Stimulated activated CD8-positive, alpha-beta memory T cell treated with anti-CD3 and anti-CD28 coated beads, Interleukin-7, amount 100 ng/mL, for 24 hours (primary cell): ENCODE data around the gene GYG2.
A peak's percentile ranks its signal among the peaks of the same experiment; 100 is the strongest.
"Not testable (repeated sequence)": the region's sequence is repeated elsewhere in the genome, so short reads cannot be mapped to it uniquely, and the experiment has no call there.

ENCODE experiments used
- DNase-seq: peaks from one replicate; pipeline ENCODE4 v3.0.0-alpha.2; 2020; ENCODE audit warnings: low read depth

The GYG2 gene

DNA sequence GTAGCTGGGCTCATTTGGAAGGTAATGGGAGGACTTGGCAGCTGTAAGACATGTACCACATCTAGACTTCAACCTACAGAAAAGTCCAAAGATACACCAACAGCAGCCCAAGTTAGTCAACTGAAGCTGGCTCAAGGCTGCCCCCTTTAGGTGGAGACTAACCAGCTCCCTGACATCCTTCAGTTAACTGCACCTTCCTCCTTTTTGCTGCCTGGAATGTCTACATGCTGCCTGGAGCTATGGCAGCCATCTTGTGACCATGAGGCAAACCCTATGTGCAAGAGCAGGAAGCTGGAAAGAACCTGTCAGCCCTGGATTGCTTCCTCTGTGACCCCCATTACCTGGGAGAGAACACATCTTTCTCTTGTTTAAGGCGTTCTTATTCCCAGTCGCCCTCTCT is 74.6 kb downstream of the GYG2 start:
- DNase-seq: no peak

- no peak for DNase-seq
Measured at GRCh38 chrX:2907295-2907694, 78.6 kb downstream of the GYG2 start.

GRCh38 chrX:2908125-2908685 is 79.5 kb downstream of the GYG2 start:
- DNase-seq: no peak

GRCh38 chrX:2910109-2910508 is 81.4 kb downstream of the GYG2 start:
- DNase-seq: no peak

DNA sequence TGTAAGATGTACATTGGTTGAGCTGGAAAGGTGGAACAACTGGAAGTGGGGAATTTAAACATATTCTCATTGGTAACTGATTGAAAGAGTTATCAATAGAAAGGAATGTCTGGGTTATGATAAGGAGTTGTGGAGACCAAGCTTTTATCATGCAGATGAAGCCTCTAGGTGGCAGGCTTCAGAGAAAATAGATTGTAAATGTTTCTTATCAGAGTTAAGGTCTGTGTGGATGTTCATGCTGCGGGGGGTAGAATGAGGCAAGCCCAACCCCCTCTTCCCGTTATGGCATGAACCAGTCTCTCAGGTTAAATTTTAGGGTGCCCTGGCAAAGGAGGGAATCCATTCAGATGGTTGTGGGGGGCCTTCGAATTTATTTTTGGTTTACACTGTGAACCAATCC is 84.4 kb downstream of the GYG2 start:
- DNase-seq: no peak

DNA sequence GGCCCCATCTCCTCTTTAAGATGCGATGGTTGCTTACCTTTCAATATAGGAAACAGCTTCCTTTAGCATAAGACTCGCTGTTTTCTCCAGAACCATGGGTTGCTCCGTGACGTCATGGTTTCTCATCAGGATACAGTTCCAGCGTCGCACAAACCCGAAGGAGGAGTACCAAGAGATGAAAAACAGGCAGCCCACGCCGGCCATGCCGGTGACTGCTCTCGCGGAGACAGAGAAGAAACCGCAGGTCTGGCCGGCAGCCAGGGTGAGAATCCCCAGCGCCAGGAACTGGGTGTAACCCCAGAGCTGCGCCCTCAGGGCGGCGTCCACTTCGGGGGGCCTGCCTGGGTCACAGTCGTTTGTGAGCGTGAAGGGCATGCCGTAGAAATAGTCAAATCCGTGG is 89.0 kb downstream of the GYG2 start:
- DNase-seq: no peak

DNA sequence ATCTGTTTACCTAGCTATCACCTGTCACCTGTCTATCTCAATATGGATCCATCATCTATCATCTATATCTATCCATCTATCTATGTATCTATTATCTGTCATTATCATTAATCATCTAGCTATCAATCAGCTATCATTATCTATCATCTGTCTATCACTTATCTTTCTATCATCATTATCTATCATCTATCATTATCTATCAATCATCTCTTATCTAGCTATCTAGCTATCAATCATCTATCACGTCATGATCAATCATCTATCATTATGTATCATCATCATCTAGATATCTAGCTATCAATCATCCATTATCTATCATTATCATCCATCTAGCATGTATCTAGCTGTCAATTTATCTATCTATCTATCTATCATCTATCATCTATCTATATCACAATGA is 92.5 kb downstream of the GYG2 start:
- no peak for DNase-seq

DNA sequence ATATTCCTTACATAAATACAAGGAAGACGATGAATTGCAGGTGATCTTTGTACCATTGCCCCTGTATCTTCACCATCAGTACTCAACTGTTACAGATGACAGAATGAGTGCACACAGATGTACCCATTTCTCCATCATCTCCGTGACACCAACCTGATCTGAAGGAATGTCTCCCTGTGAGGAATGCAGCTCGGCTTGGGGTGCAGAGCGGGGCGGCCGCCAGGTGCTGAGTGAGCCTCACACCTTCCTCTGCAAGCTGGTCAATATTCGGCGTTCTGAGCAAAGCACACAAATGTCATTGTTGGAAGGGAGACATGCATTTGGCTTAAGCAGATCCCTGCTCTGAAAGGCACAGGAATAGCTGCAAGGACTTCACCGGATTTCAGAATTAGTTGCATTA is 93.0 kb downstream of the GYG2 start:
- DNase-seq: no peak

- DNase-seq: no peak
Measured at GRCh38 chrX:2924151-2924550, 95.4 kb downstream of the GYG2 start.

- not testable (repeated sequence) for DNase-seq
Measured at GRCh38 chrX:2926255-2926654, 97.5 kb downstream of the GYG2 start.

DNA sequence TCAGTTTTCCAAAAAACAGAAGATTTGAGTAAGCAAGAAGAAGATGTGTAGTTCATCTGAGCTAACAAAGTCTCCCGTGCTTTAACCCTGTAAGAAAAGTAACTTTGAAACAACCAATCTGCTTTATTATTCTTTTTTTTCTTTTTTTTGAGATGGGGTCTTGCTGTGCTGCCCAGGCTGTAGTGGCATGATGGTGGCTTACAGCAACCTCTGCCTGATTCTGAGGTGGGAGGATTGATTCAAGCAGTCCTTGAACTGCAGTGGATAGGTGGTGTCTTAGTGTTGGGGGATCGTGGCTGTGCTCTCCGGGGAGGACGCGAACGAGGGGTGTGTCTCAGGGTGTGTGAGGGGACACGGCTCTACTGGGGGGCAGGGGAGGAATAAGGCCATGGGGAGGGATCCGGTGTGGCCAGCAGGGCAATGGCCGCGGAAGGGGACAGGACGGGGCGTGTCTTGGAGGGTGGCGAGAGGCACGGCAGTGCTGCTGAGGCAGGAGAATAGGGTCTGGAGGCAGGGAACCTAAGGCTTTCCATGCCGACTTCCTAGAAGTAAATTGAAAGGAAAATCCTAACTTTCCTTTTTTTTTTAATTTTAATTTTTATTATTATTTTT is 98.0 kb downstream of the GYG2 start:
- no peak for DNase-seq

DNA sequence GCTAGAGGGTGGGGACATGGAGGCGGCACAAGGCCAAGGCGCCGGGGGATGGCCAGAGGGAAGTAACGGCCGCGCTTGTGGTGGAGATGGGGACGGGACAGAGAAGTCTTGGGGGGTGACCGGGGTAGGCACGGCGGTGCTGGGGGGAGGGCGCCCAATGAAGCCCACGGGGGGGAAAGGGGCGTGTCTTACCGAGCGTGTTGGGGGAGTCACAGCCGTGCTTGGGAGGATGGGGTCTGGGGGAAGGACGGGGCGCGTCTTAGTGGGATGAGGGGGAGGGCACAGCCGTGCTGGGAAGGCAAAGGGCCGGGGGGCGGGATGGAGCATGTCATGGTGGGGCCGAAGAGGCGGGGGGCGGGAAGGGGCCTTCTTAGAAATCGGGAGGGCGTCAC is 99.5 kb downstream of the GYG2 start:
- DNase-seq: no peak

DNA sequence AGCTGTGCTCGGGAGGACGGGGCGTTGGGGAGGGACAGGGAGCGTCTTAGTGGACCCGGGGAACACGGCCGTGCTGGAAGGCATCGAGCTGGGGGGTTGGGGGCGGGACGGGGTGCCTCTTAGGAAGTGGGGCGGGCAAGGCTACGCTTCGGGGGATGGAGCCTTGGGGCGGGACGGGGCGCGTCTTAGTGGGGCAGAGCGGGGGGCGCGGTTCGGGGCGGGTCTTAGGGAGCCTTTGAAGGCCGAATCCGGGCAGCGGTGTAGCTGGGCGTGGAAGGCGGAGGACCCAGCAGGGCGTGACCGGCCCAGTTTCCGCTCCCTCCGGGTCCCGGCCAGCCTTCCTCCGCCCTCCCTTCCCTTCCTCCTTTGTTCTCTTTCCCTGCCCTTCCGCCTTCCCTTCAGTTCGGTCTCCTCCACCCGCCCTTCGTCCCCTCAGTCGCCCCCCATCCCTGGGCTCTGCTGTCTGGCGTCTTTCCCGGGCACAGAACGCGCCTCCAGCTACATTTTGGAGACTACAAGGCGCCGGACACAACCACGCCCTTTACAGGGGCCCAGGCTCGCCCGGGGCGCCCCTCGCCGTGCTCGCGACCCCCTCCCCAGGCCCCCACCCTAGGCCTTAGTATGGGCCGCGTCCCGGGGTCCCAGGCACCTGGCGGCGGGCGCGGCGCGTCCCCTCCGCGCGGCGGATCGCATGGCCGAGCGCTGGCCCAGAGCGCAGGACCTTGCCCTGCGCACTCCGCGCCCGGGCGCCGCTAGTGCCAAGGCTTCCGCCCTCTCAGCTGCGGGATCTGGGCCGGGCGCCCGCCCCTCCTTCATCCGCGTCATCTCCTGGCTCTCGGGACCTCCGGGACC is 100.1 kb downstream of the GYG2 start, which contains the start of gene ARSD:
ARSD (minus strand) TSS at position 757 of the 852 bp plus-strand sequence; CDS start at position 693, 64 bp downstream.
- DNase-seq: peak; percentile 11

DNA sequence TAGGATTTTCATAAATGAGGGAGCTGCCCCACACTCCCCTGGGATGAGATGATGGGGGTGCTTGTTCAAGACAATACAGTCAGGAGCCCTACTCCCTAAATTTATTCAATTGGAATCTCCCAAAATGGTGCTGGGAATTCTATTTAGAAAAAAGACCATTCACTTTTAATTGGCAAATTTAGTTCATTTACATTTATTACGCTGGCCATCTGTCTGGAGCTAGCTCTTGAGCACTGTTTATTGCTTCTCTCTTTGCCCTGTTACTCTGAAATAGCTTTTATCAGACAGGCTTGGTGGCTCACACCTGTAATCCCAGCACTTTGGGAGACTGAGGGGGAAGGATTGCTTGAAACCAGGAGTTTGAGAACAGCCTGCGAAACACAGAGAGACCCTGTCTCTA is 102.4 kb downstream of the GYG2 start:
- no peak for DNase-seq

DNA sequence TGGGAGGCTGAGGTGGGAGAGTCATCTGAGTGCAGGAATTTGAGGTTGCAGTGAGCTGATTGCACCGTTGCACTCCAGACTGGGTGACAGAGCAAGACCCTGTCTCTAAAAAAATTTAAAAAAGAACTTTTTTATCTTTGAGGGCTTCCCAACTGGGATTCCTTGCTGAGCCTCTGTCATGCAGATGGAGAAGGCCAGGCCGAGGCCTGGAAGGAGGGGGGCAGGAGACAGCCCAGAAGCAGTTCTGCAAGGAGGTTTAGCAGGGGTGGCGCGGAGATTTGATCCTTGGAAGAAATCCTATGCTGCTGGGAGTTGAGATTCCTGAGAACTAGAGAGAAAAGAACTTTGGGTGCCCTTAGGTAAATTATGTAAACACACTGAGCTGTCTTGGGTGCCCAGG is 102.9 kb downstream of the GYG2 start:
- no peak for DNase-seq
